Fibroblast of skin of left quadriceps (primary cell): ENCODE results near the gene CD81.
"Not testable (repeated sequence)": the region's sequence is repeated elsewhere in the genome, so short reads cannot be mapped to it uniquely, and the experiment has no call there.

Source experiments
- DNase-seq, 2 experiments: peaks; one replicate each; pipeline ENCODE4 v3.0.0-alpha.2; 2013; ENCODE audit warnings: low read depth in 2 of 2

CD81 gene

DNA sequence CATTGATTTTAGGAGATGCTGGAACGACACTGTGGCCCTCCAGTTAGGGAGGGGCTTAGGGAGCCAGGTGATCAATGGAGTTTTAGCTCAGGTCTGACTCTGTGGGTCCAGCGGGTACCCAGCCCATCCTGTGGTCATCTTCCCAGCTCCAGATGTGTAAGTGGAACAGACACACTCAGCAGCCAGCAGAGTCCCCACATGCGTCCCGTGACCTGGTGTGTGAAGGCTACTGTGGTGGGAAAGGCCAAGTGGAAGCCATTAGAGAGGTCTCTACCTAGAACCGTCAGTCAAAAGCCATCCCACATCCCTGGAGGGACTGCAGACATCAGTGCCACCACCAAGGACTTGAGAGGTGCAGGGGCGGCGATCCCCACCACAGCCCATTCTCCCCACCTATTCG is 19.9 kb upstream of the CD81 start:
- no peak for DNase-seq

DNA sequence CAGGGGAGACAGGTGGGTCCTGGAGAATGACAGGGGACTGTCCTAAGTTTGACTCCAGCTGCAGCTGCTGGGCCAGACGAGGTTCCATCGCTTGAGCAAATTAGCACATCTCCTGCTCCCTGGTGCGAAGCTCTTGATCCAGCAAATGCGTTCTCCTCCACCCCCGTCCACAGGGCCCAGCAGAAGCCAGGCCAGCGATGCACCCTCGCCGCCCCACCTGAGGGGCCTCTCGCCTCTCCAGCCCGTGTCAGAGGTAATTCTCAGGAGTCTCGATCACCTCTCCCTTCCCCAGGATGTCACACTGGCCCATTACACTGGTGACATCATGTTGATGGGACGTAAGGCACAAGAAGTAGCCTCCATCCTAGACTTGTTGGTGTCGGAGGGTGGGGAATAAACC is 19.5 kb upstream of the CD81 start:
- not testable (repeated sequence) for DNase-seq

DNA sequence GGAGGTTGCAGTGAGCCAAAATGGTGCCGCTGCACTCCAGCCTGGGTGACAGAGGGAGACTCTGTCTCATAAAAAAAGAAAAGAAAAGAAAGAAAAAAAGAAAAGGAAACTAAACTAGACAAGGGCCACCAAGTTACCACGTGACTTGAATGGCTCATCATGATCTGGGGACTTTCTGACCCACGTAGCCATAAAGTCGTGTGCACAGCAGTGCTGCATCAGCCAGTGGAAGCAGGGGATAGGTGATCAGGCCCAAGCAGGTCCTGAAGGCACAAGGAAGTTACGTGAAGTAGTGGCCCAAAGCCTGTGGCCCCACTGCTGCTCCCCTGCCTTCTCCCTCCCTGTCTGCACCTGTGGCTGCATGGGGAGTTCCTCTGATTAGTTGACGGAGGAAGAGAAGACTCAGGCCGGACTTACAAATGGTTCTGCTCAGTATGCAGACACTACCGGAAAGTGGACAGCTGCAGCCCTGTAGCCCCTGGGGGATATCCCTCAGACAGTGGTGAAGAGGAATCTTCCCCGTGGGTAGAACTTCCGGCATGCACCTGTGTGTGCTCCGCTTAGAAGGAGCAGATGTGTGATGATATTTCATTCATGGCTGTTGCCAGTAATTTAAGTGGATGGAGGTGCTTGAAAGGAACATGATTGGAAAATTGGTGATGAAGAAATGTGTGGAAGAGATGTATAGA is 18.2 kb upstream of the CD81 start:
- no peak for DNase-seq

DNA sequence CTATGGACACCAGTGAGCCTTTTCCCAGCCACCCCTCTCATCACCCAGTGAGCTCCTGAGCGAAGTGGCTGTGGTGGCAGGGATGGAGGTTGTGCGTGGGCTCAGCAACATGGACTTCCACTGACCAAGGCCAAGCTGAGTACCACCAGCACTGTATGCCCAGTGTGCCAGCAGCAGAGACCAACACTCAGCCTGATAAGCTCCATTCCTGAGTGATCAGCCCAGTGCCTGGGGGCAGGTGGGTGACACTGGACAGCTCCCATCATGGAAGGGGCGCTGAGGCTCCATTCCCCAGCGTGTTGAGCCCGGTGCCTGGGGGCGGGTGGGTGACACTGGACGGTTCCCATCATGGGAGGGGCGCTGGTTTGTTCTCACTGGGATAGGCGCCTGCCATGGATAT is 17.6 kb upstream of the CD81 start:
- no peak for DNase-seq

DNA sequence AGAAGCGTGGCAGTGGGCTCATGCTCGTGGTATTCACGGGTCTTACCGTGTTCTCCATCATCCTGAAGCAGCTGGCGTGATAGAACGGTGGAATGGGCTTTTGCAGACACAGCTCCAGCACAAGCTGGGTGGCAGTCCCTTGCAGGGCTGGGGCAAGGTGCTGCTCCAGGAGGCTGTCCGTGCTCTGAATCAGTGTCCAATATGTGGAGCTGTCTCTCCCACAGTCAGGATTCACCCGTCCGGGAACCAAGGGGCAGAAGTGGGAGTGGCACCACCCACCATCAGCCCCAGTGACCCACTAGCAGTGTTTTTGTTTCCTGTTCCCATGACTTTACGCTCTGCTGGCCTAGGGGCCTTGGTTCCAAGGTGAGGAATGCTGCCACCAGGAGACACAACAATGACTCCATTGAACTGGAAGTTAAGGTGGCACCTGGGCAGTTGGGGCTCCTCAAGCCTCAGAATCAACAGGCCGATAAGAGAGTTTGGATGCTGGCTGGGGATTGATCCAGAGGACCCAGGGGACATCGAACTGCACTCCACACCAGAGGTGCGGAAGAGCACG is 16.9 kb upstream of the CD81 start:
- DNase-seq, result no peak

DNA sequence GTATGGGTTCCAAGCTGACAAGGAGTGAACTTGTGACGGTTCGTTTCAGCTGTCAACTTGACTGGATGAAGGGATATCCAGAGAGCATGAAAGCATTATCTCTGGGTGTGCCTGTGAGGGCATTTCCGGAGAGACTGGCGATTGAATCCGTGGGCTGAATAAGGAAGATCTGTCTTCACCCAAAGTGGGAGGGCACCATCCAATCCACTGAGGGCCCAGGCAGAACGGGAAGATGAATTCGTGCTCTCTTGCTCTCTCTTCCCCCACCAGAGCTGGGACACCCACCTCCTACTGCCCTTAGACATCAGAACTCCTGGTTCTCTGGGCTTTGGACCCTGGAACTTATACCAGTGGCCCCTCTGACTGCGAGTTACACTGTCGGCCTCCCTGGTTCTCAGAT is 15.5 kb upstream of the CD81 start:
- no peak for DNase-seq

GRCh38 chr11:2362414-2362813 is 14.7 kb upstream of the CD81 start:
- DNase-seq, result no peak

GRCh38 chr11:2363130-2363529 is 14.0 kb upstream of the CD81 start:
- no peak for DNase-seq

GRCh38 chr11:2363577-2364370 is 13.3 kb upstream of the CD81 start:
- DNase-seq, result no peak

DNA sequence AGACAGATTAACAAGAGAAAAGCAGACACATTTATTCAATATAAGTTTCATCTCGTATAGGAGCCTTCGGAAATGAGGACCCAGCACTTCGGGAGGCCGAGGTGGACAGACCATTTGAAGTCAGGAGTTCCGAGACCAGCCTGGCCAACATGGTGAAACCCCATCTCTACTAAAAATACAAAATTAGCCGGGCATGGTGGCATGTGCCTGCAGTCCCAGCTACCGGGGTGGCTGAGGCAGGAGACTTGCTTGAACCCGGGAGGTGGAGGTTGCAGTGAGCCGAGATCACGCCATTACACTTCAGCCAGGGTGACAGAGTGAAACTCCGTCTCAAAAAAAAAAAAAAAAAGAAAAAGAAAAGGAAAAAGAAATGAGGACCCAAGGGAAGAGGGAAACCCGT is 12.7 kb upstream of the CD81 start:
- not testable (repeated sequence) for DNase-seq

GRCh38 chr11:2365571-2366210 is 11.4 kb upstream of the CD81 start:
- no peak for DNase-seq

DNA sequence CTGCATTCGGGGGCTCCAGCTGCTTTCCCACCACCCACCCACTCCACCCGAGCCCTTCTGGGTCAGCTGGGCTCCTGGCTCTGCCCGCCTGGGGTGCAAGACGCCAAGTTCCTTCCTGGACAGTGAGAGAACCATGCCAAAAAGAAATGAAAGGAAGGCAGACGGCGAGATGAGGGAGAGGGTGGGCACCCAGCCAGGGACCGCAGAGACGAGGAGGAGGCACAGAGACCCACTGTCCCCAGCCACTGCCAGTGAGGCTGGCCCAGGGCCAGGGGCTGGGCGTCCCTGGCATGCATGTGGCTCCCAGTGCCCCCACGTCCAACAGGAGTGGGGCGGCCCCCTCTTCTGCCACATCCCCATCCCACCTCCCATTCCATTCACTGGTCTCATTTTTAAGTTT is 10.8 kb upstream of the CD81 start:
- no peak for DNase-seq

GRCh38 chr11:2366733-2367132 is 10.4 kb upstream of the CD81 start:
- no peak for DNase-seq

GRCh38 chr11:2367266-2368160 is 9.6 kb upstream of the CD81 start:
- DNase-seq, result no peak

- DNase-seq, result no peak
These were observed 8.8 kb upstream of the CD81 start for GRCh38 chr11:2368178-2368850.

DNA sequence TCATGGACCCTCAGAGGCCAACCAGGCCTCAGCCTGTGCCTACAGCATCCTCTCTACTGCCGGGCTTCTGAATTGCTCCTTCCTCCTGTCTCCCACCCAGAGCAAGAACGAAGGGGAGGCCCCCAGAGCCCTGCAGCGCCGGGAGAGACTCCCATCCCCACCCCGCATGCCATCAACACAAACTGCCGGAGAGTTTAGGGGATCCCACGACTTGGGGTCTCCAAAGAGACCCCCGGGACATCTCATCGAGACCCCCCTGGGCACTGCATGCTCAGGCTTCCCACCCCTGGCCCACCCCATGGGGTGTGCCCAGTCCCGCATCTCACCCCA is 8.3 kb upstream of the CD81 start:
- no peak for DNase-seq

- DNase-seq, result no peak
These were observed 7.8 kb upstream of the CD81 start for GRCh38 chr11:2369320-2369719.

DNA sequence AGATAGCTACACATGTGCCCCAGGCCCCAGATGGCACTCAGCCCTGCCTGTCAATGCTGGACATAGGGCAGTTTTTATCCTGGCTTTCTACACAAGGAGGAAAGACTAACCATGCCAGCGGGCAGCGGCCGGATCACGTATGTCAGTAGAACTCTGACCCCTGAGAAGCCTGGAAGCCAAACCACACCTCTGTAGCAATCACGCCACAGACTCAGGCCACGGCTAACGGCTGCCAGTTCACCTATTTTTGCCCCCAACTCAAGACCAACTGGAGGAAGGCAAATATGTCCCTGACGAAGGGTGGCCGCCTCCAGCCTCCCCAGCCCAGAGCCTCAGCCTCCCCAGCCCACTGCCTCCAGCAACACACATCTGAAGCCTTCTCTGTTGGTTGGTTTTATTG is 7.2 kb upstream of the CD81 start:
- no peak for DNase-seq

- no peak for DNase-seq
These were observed 2.5 kb upstream of the CD81 start for GRCh38 chr11:2374456-2375201.

DNA sequence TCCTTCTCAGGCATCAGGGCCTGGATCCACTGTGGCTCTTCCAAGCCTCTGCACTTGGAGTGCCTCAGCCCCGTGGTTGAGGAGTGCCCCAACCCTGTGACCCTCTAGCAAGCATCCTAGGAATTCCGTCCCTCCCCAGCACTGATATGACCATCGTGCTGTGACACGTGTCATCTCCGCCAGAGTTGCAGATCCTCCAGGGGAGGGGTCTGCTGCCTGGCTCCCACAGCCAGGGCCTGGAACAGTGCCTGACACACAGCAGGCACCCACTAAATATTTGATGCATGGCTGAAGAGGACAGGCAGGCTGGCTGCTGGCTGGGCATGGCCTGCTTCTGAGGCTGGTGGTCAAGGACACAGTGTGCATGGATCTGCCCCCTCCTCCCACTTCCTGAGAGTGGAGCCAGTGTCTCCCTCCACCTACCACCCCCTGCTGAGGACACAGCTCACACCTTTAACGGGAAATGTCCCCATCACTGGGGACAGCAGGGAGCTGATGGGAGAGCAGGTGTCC is 1.7 kb upstream of the CD81 start:
- no peak for DNase-seq
